Measurements from ENCODE around the gene CCDC85A. TPM values are rescaled to one million over a fixed set of nuclear protein-coding genes. Genes with fewer than 3 reads are reported as not detected.

The CCDC85A gene
- total RNA-seq (2022; extraction: Qiagen RNA extraction) = 0.22 to 0.27 TPM (median 0.24 TPM) in 5 replicates

GRCh38 chr2:56183643-56184499, at the start of gene CCDC85A:
TSS of gene CCDC85A (plus strand) at chr2:56183990. CDS start at chr2:56184625, 635 bp downstream.

